ENCODE results near the gene SNUPN. TPM values are rescaled to one million over a fixed set of nuclear protein-coding genes. Genes with fewer than 3 reads are reported as not detected.

SNUPN gene
- total and polyA plus RNA-seq, 2 of the 4 experiments (the other 2 are of a cell fraction) = 23.8 to 24.1 TPM

GRCh38 chr15:75584121-75584520 lies 41.4 kb downstream of the SNUPN start:
- dilution Hi-C loops (cut with HindIII; ENCODE audit: low sequenced_read_pairs, unreplicated experiment) = no loop called here
- WGBS, 2 experiments (ENCODE audit: extremely low coverage in 2 of 2, insufficient read length in 1 of 2) = 8% methylated on average over 2 of the region's 4 CpGs; no CpG with 5 or more reads in 1 of the 2 experiments
- no peak overlapping the region for H4K91ac ChIP-seq (ENCODE audit: insufficient read depth, low read depth, low read length)
- H4K20me1 ChIP-seq (ENCODE audit: insufficient read depth, low read length) = 0 out of 2 replicates have a peak, but pooled peaks cover 4% of the 10 kb centered on the region
- H3K14ac ChIP-seq (replicated peaks; ENCODE audit: low read depth, low read length) = no peak overlapping the region
- no peak overlapping the region for H3K27ac ChIP-seq (ENCODE audit: insufficient read depth, low read length)
- no peak overlapping the region for H2BK20ac ChIP-seq (ENCODE audit: low read depth, low read length)
- ChIA-PET CTCF (interaction anchor here (0.7 kb wide), 1 partner anchor 55 kb away, joined by 4 read pairs; no protein-coding TSS in a partner anchor), POLR2A (ENCODE audit: unreplicated experiment) (no interaction called here)
- peaks cover 2% of the 10 kb centered on the region; the same call in 1 of the 2 replicates for H3K4me1 ChIP-seq (ENCODE audit: control insufficient read depth, insufficient read depth, low read length)
- H3K9ac ChIP-seq (ENCODE audit: low read depth, low read length) = no peak overlapping the region
- no peak overlapping the region for H4K8ac ChIP-seq (ENCODE audit: low read depth in 2 of 2, low read length in 2 of 2)
- H3K23ac ChIP-seq (ENCODE audit: low read depth, low read length) = no peak overlapping the region
- DNase-seq (peak; percentile 24), ATAC-seq (ENCODE audit: low read depth) (no peak)
- H3K4me2 ChIP-seq (ENCODE audit: low read depth, low read length) = no peak overlapping the region
- no peak for TF ChIP-seq MAFK (IDR thresholded peaks at IDR 0.05; ENCODE audit: low read depth, low read length)
- H3K9me3 ChIP-seq (ENCODE audit: control insufficient read depth, insufficient read depth, low read length) = no peaks in the 10 kb centered on the region
- no peak overlapping the region for H2AFZ ChIP-seq (replicated peaks; ENCODE audit: low read length, poor library complexity)
- in situ Hi-C loops (cut with MboI; ENCODE audit: low sequenced_read_pairs) = no loop called here
- H3K9me1 ChIP-seq (ENCODE audit: insufficient read depth, low read length) = no peaks in the 10 kb centered on the region
- H3K27me3 ChIP-seq (ENCODE audit: control insufficient read depth, insufficient read depth, low read length) = no peaks in the 10 kb centered on the region
- no peak overlapping the region for H2BK120ac ChIP-seq (ENCODE audit: low read depth, low read length)
- intact Hi-C loops (cut with micrococcal nuclease) = no loop called here
- no peak overlapping the region for H3K4me3 ChIP-seq (ENCODE audit: insufficient read depth, low read depth, low read length)
- peaks cover 5 to 7% of the 10 kb centered on the region in 2 experiments; a peak in 3 of 4 replicates for H3K79me1 ChIP-seq (ENCODE audit: low read depth in 1 of 2, low read length in 2 of 2)
- H2AK9ac ChIP-seq (replicated peaks; ENCODE audit: low read depth, low read length, poor library complexity) = no peak overlapping the region
- H3K36me3 ChIP-seq (ENCODE audit: control insufficient read depth, insufficient read depth, low read length) = peaks cover 3% of the 10 kb centered on the region; the same call in 1 of the 2 replicates
- no peak overlapping the region for H3K56ac ChIP-seq (ENCODE audit: extremely low read depth, insufficient read depth, low read length)
- H4K5ac ChIP-seq (ENCODE audit: low read depth, low read length) = no peak overlapping the region
- H2BK5ac ChIP-seq (ENCODE audit: low read depth, low read length, poor library complexity, severe bottlenecking) = no peak overlapping the region
- no peak overlapping the region for H2AK5ac ChIP-seq (ENCODE audit: low read depth, low read length)
- no peak overlapping the region for H3K4ac ChIP-seq (ENCODE audit: low read depth, low read length)
- H2BK15ac ChIP-seq (ENCODE audit: low read depth, low read length) = no peak overlapping the region
- no peak overlapping the region for H3K18ac ChIP-seq (ENCODE audit: low read depth, low read length)
- no TSS peak for BruUV-seq (replicated peaks)
